Aorta (tissue), 5 donors: Measurements from ENCODE around the gene SLCO4C1. TPM values are rescaled to one million over a fixed set of nuclear protein-coding genes. Genes with fewer than 3 reads are reported as not detected.

ENCODE experiments used
- ATAC-seq: fragments of 200-7000 bp; cut with Tn5 transposase; one replicate; pipeline ENCODE4 v1.9.1; 2022; ENCODE audit warnings: moderate library complexity; ENCODE audit not compliant: low FRiP score
- DNase-seq, 2 donors: peaks; one replicate each; pipeline ENCODE4 v3.0.0-alpha.2; 2020
- H3K27ac ChIP-seq, 2 donors: one replicate each; pipeline ENCODE4 v1.5.1; 2013; ENCODE audit warnings: low read length in 2 of 2, mild to moderate bottlenecking in 2 of 2, moderate library complexity in 2 of 2, control low read depth in 1 of 2, inconsistent platforms in 1 of 2, low read depth in 1 of 2
- H3K27me3 ChIP-seq, 2 donors: one replicate each; pipeline ENCODE4 v1.6.1; 2013; ENCODE audit warnings: control low read depth in 1 of 2, low read length in 1 of 2, mild to moderate bottlenecking in 1 of 2, moderate library complexity in 1 of 2; ENCODE audit not compliant: insufficient read depth in 2 of 2, control insufficient read depth in 1 of 2
- H3K36me3 ChIP-seq, 2 donors: one replicate each; pipeline ENCODE4 v1.6.1; 2013; ENCODE audit warnings: control low read depth in 1 of 2, low read length in 1 of 2, mild to moderate bottlenecking in 1 of 2; ENCODE audit not compliant: insufficient read depth in 2 of 2, control insufficient read depth in 1 of 2
- H3K4me1 ChIP-seq, 2 donors: one replicate each; pipeline ENCODE4 v1.6.1; 2013; ENCODE audit warnings: low read length in 2 of 2, control low read depth in 1 of 2, mild to moderate bottlenecking in 1 of 2, moderate library complexity in 1 of 2; ENCODE audit not compliant: insufficient read depth in 2 of 2, control insufficient read depth in 1 of 2
- H3K4me3 ChIP-seq, 2 donors: one replicate each; pipeline ENCODE4 v1.5.1; 2013; ENCODE audit warnings: low read length in 2 of 2, control low read depth in 1 of 2, mild to moderate bottlenecking in 1 of 2
- H3K9me3 ChIP-seq: one replicate; pipeline ENCODE4 v1.6.1; 2013; ENCODE audit warnings: mild to moderate bottlenecking, low read length; ENCODE audit not compliant: control insufficient read depth
- WGBS, 2 donors: extraction: QIAGEN DNeasy Blood & Tissue Kit; methylation state at CpG; one replicate each; pipeline ENCODE4 v1.1.7; 2013; 5-methylcytosine and 5-hydroxymethylcytosine counted together
- intact Hi-C, 2 donors: fragments of 100-400 bp; cut with DNase I; formaldehyde crosslinking; loops; one replicate each; pipeline versions ENCODE4 v1.14.2 to v1.15.0; 2022
- polyA plus RNA-seq, 2 donors: library from polyadenylated mRNA; stranded (reverse); fragments of 200-250 nt; gene quantifications; one replicate each; pipeline ENCODE4 v1.2.3, GENCODE V29; 2013
- total RNA-seq, 2 donors: library from RNA; stranded (reverse); fragmentation: NEBNext Ultra II Directional; extraction: Animal tissue kit (Norgen Biotek cat#: 25700); gene quantifications; one replicate each; pipeline ENCODE4 v1.2.1, GENCODE V29; 2021
- donor health status: healthy with polysubstance abuse.
- donor health status: Bipolar disorder and iron deficiency.
- donor health status: DM: no; HTN: no; CAD: no.
- donor health status: DM: no; HTN: no; CAD: no.
- donor health status: DM: yes; HTN: yes; CAD: no.

Gene SLCO4C1
- total and polyA plus RNA-seq, 4 donors, result 0.13 to 1.6 (median 0.39) TPM; not detected in 1

DNA sequence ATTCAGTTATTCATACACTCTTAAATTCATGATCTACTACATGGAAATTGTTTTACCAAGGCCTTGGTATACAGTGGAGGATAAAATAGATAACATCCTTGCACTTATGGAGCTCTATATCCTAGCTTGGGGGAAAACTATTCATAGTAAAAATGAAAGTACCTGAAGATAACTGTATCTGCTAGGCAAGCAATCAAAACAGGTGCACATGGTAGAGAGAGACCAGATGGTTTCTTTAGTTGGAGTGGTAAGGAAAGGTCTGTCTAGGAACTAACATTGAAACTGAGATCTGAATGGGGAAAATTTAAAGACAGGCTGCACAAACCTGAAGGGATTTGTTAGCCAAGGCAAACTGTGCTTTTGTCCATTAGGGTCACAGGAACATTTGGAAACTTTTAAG is 11.1 kb upstream of the SLCO4C1 start:
- no peak overlapping the region for H3K4me3 ChIP-seq
- no peaks in the 10 kb centered on the region for H3K9me3 ChIP-seq
- no peaks in the 10 kb centered on the region for H3K36me3 ChIP-seq
- H3K27me3 ChIP-seq, result no peaks in the 10 kb centered on the region
- intact Hi-C loops, result no loop called here
- no peaks in the 10 kb centered on the region for H3K4me1 ChIP-seq
- ATAC-seq (no peak), DNase-seq (no peak)
- H3K27ac ChIP-seq, result no peak overlapping the region

DNA sequence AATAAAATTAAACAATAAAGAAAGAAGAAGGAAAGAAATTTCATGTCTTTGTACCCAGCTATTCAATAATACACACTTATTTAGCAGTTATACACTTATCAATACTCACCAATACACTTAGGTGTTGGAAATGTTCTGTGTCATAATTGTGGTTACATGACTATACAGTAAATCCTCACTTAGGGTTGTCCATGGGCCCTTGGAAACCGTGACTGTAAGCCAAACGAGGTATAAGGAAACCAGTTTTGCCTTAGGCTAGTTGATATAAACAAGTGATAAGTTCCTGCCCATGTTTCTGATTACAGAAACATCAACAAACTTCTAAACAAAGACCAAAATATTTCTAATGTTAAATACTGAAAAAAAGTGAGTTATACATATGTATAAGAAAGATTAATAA is 10.0 kb upstream of the SLCO4C1 start:
- Histone ChIP-seq H3K9me3 (no peaks in the 10 kb centered on the region), H3K27ac (no peak overlapping the region), H3K4me1 (no peaks in the 10 kb centered on the region), H3K4me3 (no peak overlapping the region), H3K36me3 (no peaks in the 10 kb centered on the region), H3K27me3 (no peaks in the 10 kb centered on the region)
- ATAC-seq (no peak), DNase-seq (no peak)
- WGBS, 2 donors, result 56 to 68% methylated on average over 2 of the region's 2 CpGs
- intact Hi-C loops, result no loop called here

DNA sequence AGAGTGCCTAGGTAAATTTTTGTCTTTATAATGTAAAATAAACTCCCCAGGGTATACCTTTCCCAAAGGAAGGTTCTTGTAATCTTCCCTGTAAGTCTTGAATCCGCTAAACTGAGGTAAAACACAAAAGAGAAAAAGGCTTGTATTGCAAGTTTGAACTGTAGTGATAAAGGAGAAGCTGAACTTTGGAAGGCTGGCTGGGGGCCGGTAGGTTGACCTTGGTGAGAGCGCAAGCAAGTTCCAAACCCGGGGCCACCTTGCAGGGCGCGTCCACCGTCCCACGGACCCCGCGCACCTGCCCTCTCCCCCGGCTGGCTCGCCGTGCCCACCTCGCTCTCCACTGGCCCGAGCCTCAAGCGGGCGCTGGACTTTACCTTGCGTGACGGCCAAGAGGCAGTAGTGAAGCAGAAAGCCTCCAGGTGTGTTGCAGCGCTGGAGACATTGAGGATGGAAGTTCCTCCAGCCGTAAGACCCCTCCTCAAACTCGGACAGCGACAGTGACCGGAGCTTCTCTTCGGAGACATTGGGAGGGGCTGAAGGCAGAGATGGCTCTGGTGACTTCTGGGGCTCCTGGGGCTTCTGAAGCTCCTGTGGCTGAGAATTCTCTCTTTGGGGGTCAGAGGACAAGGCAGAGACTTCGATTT is 428 bp downstream of the SLCO4C1 start:
- H3K27me3 ChIP-seq, result no peaks in the 10 kb centered on the region
- intact Hi-C loops, result no loop called here
- ATAC-seq (no peak), DNase-seq (peak in 1 of 2 donors; percentile 70)
- no peak overlapping the region for H3K27ac ChIP-seq
- 1 to 2% methylated on average over 26 of the region's 26 CpGs for WGBS, 2 donors
- peaks cover 0 to 6% of the 10 kb centered on the region in 2 donors for H3K4me1 ChIP-seq
- H3K9me3 ChIP-seq, result no peaks in the 10 kb centered on the region
- H3K4me3 ChIP-seq, result peak overlapping the region; percentile 33 to 42
- H3K36me3 ChIP-seq, result no peaks in the 10 kb centered on the region

DNA sequence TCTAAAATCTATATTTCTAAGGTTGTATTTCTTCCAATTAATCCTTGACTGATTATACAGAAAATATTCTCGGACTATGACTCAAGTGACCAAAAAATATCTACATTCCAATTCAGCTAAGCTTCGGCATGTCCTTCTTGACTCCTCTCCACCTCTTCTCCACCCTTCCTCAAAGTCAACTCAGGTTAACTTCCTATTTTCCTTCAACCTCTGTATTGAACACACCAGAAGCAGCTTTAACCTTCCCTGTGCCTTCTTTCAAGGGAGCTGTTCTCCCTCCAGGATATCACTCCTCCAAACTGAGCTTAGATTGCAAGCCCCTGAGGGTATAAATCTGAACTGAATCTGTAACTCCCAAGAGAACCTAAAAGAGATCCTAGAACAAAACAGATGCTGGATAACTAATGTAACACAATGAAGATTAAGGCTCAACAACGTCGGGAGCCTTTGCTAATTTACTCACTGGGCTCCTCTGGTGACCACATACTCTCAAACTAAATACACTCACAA is 1.1 kb downstream of the SLCO4C1 start:
- H3K9me3 ChIP-seq, result no peaks in the 10 kb centered on the region
- 18 to 27% methylated on average over 4 of the region's 4 CpGs for WGBS, 2 donors
- no peaks in the 10 kb centered on the region for H3K27me3 ChIP-seq
- intact Hi-C loops, result no loop called here
- H3K4me3 ChIP-seq, result no peak overlapping the region
- no peaks in the 10 kb centered on the region for H3K36me3 ChIP-seq
- H3K27ac ChIP-seq, result no peak overlapping the region
- DNase-seq (no peak), ATAC-seq (no peak)
- peaks cover 0 to 6% of the 10 kb centered on the region in 2 donors for H3K4me1 ChIP-seq

DNA sequence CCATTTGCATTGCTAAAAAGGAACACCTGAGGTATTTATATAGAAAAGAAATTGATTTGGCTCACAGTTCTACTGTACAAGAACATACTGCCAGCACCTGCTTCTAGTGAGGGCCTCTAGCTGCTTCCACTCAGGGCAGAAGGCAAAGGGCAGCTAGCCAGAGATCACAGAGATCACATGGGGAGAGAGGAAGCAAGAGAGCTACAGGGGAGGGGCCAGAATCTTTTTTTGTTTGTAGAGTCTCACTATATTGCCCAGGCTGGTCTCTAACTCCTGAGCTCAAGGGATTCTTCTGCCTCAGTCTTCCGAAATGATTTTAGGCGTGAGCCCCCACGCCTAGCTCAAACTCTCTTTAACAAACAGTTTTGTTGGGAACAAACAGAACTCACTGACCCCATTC is 6.1 kb downstream of the SLCO4C1 start:
- ATAC-seq, result no peak
- H3K9me3 ChIP-seq, result no peaks in the 10 kb centered on the region
- H3K36me3 ChIP-seq, result no peaks in the 10 kb centered on the region
- H3K27ac ChIP-seq, result no peak overlapping the region
- intact Hi-C loops, result no loop called here
- H3K4me1 ChIP-seq, result peaks cover 0 to 3% of the 10 kb centered on the region in 2 donors
- no peak for DNase-seq
- 97 to 98% methylated on average over 3 of the region's 3 CpGs for WGBS, 2 donors
- no peak overlapping the region for H3K4me3 ChIP-seq
- H3K27me3 ChIP-seq, result no peaks in the 10 kb centered on the region

DNA sequence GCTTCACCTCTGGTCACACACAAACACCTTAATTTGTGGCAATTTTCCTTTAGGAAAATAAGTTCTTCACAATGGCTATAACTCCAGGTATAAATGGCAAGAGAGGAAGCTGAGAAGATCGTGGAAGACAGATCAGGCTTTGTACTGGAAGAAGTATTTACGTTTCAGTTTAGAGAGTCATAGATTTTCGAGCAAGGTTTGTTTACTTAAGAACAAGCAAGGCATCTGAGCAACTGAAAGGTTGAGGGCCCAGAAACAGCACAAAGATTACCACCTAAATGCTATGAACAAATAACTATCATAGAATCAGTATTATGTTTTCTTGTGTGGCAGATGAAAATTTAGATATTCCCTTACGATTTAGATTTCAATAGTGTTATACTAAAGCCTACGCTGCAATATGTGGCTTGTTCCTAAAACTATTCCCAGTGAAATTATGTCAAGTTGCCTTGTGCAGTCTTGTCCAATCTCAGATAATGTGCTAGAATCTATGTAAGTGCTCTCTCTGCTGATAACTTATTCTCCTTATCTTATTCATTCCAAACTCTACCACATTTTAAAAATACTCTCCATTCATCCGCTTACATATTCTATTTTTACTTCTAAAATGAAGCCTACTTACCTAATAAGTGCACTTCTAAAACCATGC is 6.7 kb downstream of the SLCO4C1 start:
- intact Hi-C loops, result no loop called here
- DNase-seq, result no peak
- WGBS, 2 donors, result 43 to 51% methylated on average over 6 of the region's 6 CpGs

DNA sequence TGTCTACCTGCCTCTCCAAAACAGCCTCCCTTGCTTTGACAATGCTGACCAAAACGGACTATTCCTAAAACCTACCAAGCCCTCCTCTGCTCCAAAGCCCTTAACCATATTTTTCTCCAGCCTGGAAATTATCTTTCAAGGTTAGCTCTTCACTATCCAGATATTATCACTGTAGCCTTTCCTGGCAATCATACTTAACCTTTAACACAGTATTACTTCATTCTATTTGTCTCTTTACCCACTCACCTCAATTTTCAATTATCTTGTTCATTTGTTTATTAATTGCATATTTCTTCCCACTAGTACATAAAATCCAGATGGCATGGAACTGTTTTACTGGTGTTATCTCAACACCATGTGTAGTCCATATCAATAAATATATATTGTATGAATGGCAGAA is 7.5 kb downstream of the SLCO4C1 start:
- H3K27ac ChIP-seq, result no peak overlapping the region
- intact Hi-C loops, result no loop called here
- H3K36me3 ChIP-seq, result no peaks in the 10 kb centered on the region
- no peak overlapping the region for H3K4me3 ChIP-seq
- ATAC-seq (no peak), DNase-seq (no peak)
- WGBS, 2 donors, result 74 to 86% methylated on average over 1 of the region's 1 CpG
- no peaks in the 10 kb centered on the region for H3K4me1 ChIP-seq
- no peaks in the 10 kb centered on the region for H3K27me3 ChIP-seq
- no peaks in the 10 kb centered on the region for H3K9me3 ChIP-seq

More for the DNA sequence above, 6.7 kb downstream of the SLCO4C1 start:
- no peaks in the 10 kb centered on the region for H3K9me3 ChIP-seq
- no peaks in the 10 kb centered on the region for H3K27me3 ChIP-seq
- no peaks in the 10 kb centered on the region for H3K36me3 ChIP-seq
- H3K4me3 ChIP-seq, result no peak overlapping the region
- no peak overlapping the region for H3K27ac ChIP-seq
- H3K4me1 ChIP-seq, result no peaks in the 10 kb centered on the region
- ATAC-seq, result no peak

DNA sequence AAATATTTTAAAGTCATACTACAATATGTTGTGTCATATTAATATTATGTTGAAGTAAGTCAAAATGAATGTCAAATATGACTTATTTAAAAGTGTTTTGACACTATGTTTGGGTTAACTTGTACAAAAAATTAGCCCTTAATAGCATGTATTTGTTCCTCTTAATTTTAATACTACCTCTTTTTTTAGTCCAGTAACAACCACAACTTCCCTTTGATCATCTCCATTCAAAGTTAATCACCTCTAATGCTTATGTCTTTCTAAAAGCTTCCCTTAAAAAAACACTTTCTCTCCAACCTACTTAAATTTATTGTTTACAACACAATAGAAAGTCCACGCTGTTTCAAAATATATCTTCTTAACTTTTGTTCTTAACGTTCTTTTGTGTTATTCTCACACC is 9.6 kb downstream of the SLCO4C1 start:
- H3K4me3 ChIP-seq, result no peak overlapping the region
- no peak for DNase-seq
- no peak for ATAC-seq
- no peak overlapping the region for H3K27ac ChIP-seq
- WGBS, 2 donors, result 93 to 94% methylated on average over 2 of the region's 2 CpGs
- H3K27me3 ChIP-seq, result no peaks in the 10 kb centered on the region
- intact Hi-C loops, result no loop called here
- no peaks in the 10 kb centered on the region for H3K4me1 ChIP-seq
- no peaks in the 10 kb centered on the region for H3K36me3 ChIP-seq
- no peaks in the 10 kb centered on the region for H3K9me3 ChIP-seq
